Body of pancreas (tissue), 4 donors: ENCODE data around the gene QRFP. TPM values are rescaled to one million over a fixed set of nuclear protein-coding genes. Genes with fewer than 3 reads are reported as not detected.
"Not testable (repeated sequence)": the region's sequence is repeated elsewhere in the genome, so short reads cannot be mapped to it uniquely, and the experiment has no call there.

Experiments used
- ATAC-seq: fragments of 150-250 bp; one replicate; pipeline ENCODE4 v1.9.1; 2016
- DNase-seq, 4 donors: peaks; one replicate each; pipeline ENCODE4 v3.0.0-alpha.2; 2019
- H3K27ac ChIP-seq, 4 donors: fragments of 200-600 bp; sonication (generic); 1 replicate in 3 of 4; 2 replicates in 1 of 4; pipeline versions ENCODE4 v1.5.1 to v1.6.1; 2016 to 2019; ENCODE audit warnings: mild to moderate bottlenecking in 1 of 4, mixed read lengths in 1 of 4, moderate library complexity in 1 of 4
- H3K27me3 ChIP-seq, 2 donors: fragments of 200-600 bp; sonication (generic); one replicate each; pipeline ENCODE4 v1.6.0; 2016; ENCODE audit warnings: mild to moderate bottlenecking in 1 of 2
- H3K36me3 ChIP-seq, 2 donors: fragments of 200-600 bp; sonication (generic); replicated peaks in 1 of 2; 2 replicates each; pipeline ENCODE4 v1.5.1; 2016; ENCODE audit warnings: low read depth in 2 of 2; ENCODE audit not compliant: insufficient read depth in 1 of 2
- H3K4me1 ChIP-seq: fragments of 200-600 bp; sonication (generic); one replicate; pipeline ENCODE4 v1.6.0; 2016
- H3K4me3 ChIP-seq, 2 donors: fragments of 200-600 bp; sonication (generic); 1 replicate in 1 of 2; 2 replicates in 1 of 2; pipeline ENCODE4 v1.5.1; 2016 to 2019
- H3K9me3 ChIP-seq, 3 donors: fragments of 200-600 bp; sonication (generic); 1 replicate in 2 of 3; 2 replicates in 1 of 3; pipeline ENCODE4 v1.5.1; 2016
- CTCF ChIP-seq, 7 experiments: fragments of 450-650 bp in 4 of 7; fragments of 200-600 bp in 3 of 7; sonication (generic) in 3 of 7; IDR thresholded peaks; one replicate each; pipeline ENCODE4 v1.5.1; 2016 to 2019; ENCODE audit warnings: antibody characterized with exemption in 7 of 7
- POLR2A ChIP-seq, 3 donors: fragments of 450-650 bp; IDR thresholded peaks; one replicate each; pipeline ENCODE4 v1.6.1; 2016; ENCODE audit warnings: antibody characterized with exemption in 3 of 3, mild to moderate bottlenecking in 2 of 3
- WGBS, 2 donors: methylation state at CpG; one replicate each; pipeline ENCODE4 v1.1.5; 2017; 5-methylcytosine and 5-hydroxymethylcytosine counted together
- intact Hi-C: fragments of 100-400 bp; cut with DNase I; formaldehyde crosslinking; loops from one replicate; pipeline ENCODE4 v1.15.1; 2023
- total RNA-seq, 2 donors: library from RNA; depleted of rRNA; stranded (reverse); fragments of >200 nt; gene quantifications; one replicate each; pipeline ENCODE4 v1.1.0, GENCODE V29; 2016

QRFP gene
- total RNA-seq, 2 donors from 2014 or later = not detected

DNA sequence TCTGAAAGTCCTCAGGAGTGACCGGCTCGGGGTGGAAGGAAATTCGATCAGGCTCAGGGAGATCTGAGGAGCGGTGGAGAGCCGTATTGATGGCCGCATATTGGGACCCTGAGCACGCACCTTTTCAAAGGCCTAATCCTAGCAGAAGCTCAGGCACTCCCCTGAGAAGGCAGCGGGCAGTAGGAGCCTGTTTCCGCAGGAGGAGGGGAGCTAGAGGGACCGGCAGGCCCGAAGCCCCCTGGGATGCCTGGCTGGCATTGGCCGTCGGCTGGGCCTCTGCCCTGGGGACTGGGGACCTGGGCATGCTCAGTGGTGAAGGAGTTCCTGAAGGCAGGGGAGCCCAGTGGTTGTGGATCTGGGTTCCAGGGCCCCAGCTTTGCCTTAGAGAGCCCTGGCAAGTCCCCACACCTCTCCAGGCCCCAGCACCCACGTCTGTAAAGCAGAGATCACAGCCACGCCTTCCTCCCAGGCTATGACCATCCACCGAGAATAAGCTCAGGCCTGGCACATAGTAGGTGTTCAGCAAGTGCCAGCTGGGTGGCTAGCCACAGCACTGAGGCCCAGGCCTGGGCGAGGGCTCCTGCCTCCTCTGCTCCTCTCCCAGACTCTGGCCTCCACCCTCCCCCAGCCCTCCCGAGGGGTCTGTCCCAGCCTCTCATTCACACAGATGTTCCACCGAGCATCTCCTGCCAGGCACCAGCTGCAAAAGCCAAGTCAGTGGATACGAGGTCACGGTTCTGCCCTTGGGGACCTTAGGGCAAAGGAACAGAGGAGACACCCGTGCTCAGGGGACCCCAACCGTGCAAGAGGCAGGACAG lies 17.2 kb upstream of the QRFP start:
- H3K36me3 ChIP-seq = no peaks in the 10 kb centered on the region
- WGBS, 2 donors = 54 to 55% methylated on average over 17 to 23 of the region's 23 CpGs
- TF ChIP-seq POLR2A (IDR thresholded peaks at IDR 0.05) = no peak
- TF ChIP-seq CTCF (IDR thresholded peaks at IDR 0.05) = no peak

GRCh38 chr9:130912932-130913598 lies 16.5 kb upstream of the QRFP start:
- H3K4me1 ChIP-seq = no peaks in the 10 kb centered on the region
- intact Hi-C loops = no loop called here
- H3K36me3 ChIP-seq = no peaks in the 10 kb centered on the region
- no peak overlapping the region for H3K4me3 ChIP-seq
- TF ChIP-seq POLR2A (IDR thresholded peaks at IDR 0.05) (no peak), CTCF (IDR thresholded peaks at IDR 0.05) (no peak)
- H3K9me3 ChIP-seq = no peaks in the 10 kb centered on the region
- no peak overlapping the region for H3K27ac ChIP-seq
- ATAC-seq (no peak), DNase-seq (no peak)
- WGBS, 2 donors = 51 to 54% methylated on average over 38 of the region's 38 CpGs
- H3K27me3 ChIP-seq = no peaks in the 10 kb centered on the region

More for the DNA sequence above, 17.2 kb upstream of the QRFP start:
- H3K27me3 ChIP-seq = no peaks in the 10 kb centered on the region
- no peak for ATAC-seq
- no peak overlapping the region for H3K4me3 ChIP-seq
- H3K27ac ChIP-seq = no peak overlapping the region
- DNase-seq = no peak
- no peaks in the 10 kb centered on the region for H3K9me3 ChIP-seq
- no peaks in the 10 kb centered on the region for H3K4me1 ChIP-seq
- intact Hi-C loops = no loop called here

DNA sequence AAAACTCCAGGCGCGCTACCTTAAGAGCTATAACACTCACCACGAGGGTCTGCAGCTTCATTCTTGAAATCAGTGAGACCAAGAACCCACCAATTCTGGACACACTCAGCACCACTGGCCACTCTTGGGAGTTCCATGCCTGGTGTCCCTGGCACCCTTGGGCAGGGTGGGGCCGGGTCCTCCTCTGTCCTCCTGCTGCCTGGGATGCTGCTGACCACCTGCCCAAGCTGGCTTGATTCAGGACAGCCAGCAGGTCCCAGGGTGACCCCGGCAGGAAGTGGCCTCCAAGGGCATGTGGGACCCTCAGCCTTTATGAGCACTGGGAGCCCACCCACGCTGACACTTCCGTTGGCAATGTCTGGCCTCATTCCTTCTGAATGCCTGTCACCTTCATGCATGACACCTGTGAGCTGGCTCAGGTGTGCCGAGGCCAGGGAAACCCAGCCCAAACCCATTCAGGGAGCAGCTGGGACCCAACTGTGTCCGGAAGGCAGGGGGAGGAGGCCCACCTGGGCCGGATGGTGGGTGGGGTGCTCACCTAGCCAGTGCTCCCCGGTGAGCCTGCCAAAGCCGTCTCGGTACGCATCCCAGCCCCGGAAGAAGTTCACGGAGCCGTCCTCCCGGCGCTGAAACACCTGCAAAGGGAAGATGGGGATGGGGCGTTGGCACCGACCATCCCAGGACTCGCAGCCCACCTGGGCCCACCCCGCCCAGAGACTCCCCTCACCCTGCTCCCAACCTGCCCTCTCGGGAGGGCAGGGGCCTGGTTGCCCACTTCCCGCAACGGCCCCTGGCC lies 14.8 kb upstream of the QRFP start:
- DNase-seq (no peak), ATAC-seq (no peak)
- Histone ChIP-seq H3K9me3 (no peaks in the 10 kb centered on the region), H3K27ac (no peak overlapping the region), H3K27me3 (no peaks in the 10 kb centered on the region), H3K36me3 (no peaks in the 10 kb centered on the region), H3K4me1 (no peaks in the 10 kb centered on the region), H3K4me3 (no peak overlapping the region)
- intact Hi-C loops = no loop called here
- TF ChIP-seq CTCF (IDR thresholded peaks at IDR 0.05) (no peak), POLR2A (IDR thresholded peaks at IDR 0.05) (no peak)
- WGBS, 2 donors = 67 to 76% methylated on average over 16 to 25 of the region's 26 CpGs

DNA sequence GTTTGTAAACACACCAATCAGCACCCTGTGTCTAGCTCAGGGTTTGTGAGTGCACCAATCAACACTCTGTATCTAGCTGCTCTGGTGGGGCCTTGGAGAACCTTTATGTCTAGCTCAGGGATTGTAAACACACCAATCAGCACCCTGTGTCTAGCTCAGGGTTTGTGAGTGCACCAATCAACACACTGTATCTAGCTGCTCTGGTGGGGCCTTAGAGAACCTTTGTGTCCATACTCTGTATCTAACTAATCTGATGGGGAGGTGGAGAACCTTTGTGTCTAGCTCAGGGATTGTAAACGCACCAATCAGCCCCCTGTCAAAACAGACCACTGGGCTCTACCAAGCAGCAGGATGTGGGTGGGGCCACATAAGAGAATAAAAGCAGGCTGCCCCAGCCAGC lies 14.1 kb upstream of the QRFP start:
- DNase-seq, H3K27me3 ChIP-seq, H3K27ac ChIP-seq, H3K4me3 ChIP-seq, H3K36me3 ChIP-seq, intact Hi-C loops, H3K4me1 ChIP-seq, ATAC-seq, H3K9me3 ChIP-seq: not testable (repeated sequence)
- 0 to 67% methylated on average over 1 of the region's 1 CpG for WGBS, 2 donors

DNA sequence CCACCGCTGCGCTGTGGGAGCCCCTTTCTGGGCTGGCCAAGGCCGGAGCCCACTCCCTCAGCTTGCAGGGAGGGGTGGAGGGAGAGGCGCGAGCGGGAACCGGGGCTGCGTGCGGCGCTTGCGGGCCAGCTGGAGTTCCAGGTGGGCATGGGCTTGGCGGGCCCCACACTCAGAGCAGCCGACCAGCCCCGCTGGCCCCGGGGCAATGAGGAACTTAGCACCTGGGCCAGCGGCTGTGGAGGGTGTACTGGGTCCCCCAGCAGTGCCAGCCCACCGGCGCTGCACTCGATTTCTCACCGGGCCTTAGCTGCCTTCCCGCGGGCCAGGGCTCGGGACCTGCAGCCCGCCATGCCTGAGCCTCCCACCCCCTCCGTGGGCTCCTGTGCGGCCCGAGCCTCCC lies 13.4 kb upstream of the QRFP start:
- DNase-seq, H3K27ac ChIP-seq, intact Hi-C loops, ATAC-seq, H3K4me3 ChIP-seq, H3K9me3 ChIP-seq, H3K36me3 ChIP-seq, H3K4me1 ChIP-seq, H3K27me3 ChIP-seq: not testable (repeated sequence)
- 80 to 92% methylated on average over 5 to 8 of the region's 27 CpGs for WGBS, 2 donors
